Germinal center (tissue), 1 donor: ENCODE data around the gene DTYMK.
"Not testable (repeated sequence)": the region's sequence is repeated elsewhere in the genome, so short reads cannot be mapped to it uniquely, and the experiment has no call there.

Experiments
- DNase-seq: peaks from one replicate; pipeline ENCODE4 v3.0.0; 2012; ENCODE audit warnings: mixed read lengths, low spot score

The DTYMK gene

GRCh38 chr2:241672243-241673188 lies 14.1 kb downstream of the DTYMK start:
- DNase-seq = no peak

GRCh38 chr2:241671457-241672240 lies 15.0 kb downstream of the DTYMK start:
- DNase-seq = no peak

- no peak for DNase-seq
Observed at GRCh38 chr2:241670333-241671110, 16.1 kb downstream of the DTYMK start.

GRCh38 chr2:241668839-241669238 lies 17.8 kb downstream of the DTYMK start:
- no peak for DNase-seq

GRCh38 chr2:241668354-241668753 lies 18.3 kb downstream of the DTYMK start:
- no peak for DNase-seq

- no peak for DNase-seq
Observed at GRCh38 chr2:241666627-241667400, 19.8 kb downstream of the DTYMK start.

GRCh38 chr2:241665731-241666440 lies 20.7 kb downstream of the DTYMK start:
- DNase-seq = no peak

GRCh38 chr2:241662731-241663130 lies 23.9 kb downstream of the DTYMK start:
- not testable (repeated sequence) for DNase-seq

- DNase-seq = no peak
Observed at GRCh38 chr2:241660593-241661213, 25.9 kb downstream of the DTYMK start.

GRCh38 chr2:241659150-241659739 lies 27.4 kb downstream of the DTYMK start:
- DNase-seq = no peak

GRCh38 chr2:241658296-241658695 lies 28.3 kb downstream of the DTYMK start:
- no peak for DNase-seq

GRCh38 chr2:241657786-241658254 lies 28.8 kb downstream of the DTYMK start:
- no peak for DNase-seq

GRCh38 chr2:241656190-241656741 lies 30.3 kb downstream of the DTYMK start:
- no peak for DNase-seq

- DNase-seq = no peak
Observed at GRCh38 chr2:241655516-241656189, 31.0 kb downstream of the DTYMK start.

- DNase-seq = no peak
Observed at GRCh38 chr2:241654551-241654950, 32.1 kb downstream of the DTYMK start.

- DNase-seq = no peak
Observed at GRCh38 chr2:241653210-241653750, 33.3 kb downstream of the DTYMK start.

- DNase-seq = no peak
Observed at GRCh38 chr2:241652722-241653121, 33.9 kb downstream of the DTYMK start.

GRCh38 chr2:241652142-241652541 lies 34.5 kb downstream of the DTYMK start:
- DNase-seq = no peak

GRCh38 chr2:241649927-241650326 lies 36.7 kb downstream of the DTYMK start:
- no peak for DNase-seq
